Stimulated activated CD4-positive, alpha-beta T cell treated with anti-CD3 and anti-CD28 coated beads, Interleukin-2, amount 100 ng/mL, for 4 hours (primary cell): ENCODE results near the gene PHF5A.
"Not testable (repeated sequence)": the region's sequence is repeated elsewhere in the genome, so short reads cannot be mapped to it uniquely, and the experiment has no call there.

ENCODE experiments used
- DNase-seq: peaks from one replicate; pipeline ENCODE4 v3.0.0-alpha.2; 2020; ENCODE audit warnings: low read depth

Gene PHF5A

DNA sequence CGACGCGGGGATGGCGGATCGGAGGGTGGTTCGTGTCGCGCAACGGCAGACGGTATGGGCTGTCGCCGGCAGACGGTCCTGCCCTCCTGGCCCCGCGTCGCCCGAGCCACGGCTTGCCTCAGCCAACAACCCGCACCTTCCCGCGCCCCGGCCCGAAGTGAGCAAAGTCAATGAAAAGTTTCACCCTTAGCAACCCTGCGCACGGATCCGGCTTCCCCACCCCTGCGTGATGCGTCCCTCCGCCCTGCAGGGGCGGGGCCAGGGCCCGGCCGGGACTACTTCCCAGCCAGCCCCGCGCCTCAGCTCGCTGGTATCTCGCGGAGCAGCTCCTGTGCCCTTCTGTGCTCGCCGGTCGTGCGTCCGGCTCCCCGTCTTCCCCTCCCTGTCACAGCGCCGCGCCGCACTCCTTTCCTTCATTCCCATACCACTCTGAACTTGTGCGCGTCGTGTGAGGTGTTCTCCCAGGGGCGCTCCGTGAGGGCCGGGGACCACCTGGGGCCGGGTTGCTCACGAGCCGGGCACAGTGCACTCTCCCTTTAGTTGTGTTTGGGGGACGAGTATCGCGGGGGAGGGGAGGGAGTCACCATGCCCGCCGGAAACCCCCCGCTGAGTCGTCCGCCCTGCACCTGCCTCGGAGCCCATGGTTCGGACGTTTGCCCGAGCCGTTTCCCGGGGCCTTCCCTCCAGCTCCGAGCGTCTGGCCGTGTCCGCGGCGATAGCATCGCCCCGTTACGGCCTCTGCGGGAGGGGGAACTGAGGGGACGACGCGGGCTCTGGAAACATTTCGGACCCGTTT, 21.7 kb downstream of the PHF5A start, which contains the start of gene TOB2:
Gene TOB2 (minus strand): TSS at position 163 of the 796 bp plus-strand sequence. CDS start 9,456 bp downstream, outside the sequence.
- DNase-seq = peak; percentile 90

DNA sequence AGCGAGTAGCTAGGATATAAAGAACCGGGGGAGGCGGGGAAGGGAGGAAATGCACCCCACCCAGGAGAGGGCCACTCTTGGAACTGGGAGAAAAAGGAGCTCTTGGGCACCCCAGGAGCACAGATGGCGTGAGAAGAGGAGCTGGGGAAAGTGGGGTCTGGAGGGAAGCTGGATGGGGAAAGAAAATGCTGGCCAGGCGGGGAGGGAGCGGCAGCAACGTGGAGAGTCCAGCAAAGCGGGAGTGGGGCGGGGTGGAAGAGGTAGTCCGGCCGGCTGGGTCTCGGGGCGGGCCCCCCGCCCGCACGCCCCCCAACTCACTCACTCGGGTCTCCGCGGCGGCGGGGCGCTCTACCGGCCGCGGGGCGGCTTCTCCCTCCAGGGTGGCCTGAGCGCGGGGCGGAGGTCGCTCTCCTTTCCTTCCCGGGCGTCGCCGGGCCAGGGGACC, 22.4 kb downstream of the PHF5A start:
- no peak for DNase-seq

DNA sequence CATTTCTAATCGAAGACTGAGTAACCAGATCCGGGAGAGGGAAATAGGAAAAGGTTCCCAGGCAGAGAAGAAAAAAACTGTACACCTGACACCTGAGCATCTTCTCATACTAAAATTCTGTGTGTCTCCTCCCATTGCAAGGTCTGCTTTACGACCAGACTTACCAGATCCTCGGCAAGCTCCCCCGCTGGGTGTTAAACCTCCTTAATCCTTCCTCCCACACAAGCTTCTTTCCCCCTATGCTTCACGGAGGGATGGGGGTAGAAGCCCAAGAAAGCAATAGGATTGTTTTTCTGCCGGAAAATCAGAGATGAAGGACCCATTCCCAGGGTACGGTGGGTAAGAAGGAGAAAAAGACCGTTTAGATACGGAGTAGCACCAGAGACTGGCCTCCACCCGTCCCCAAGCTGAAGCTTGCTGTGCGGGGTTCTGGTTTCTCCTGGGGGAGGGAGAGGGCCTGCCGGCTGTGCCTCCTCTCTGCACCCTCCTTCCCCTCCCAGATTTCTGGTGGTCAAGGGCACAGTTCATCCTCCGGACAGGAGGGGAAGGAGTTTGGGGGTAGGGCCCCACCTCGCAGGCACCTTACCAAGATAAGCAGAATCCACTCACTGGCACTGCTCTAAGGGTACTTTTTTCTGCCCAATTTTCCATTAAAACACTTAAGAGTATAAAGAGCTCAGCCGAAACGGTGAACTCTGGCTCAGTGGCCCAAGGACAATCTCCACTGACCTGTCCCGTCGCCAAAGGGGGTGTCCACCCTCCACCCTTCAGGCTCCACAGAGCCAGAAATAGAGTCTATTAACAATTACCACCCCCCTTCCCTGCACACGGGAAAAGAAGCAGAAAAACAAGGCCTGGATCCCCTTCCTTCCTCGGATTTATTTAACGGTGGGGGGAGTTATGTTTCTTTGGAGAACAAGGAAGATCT, 23.1 kb downstream of the PHF5A start:
- peak; percentile 3 for DNase-seq

DNA sequence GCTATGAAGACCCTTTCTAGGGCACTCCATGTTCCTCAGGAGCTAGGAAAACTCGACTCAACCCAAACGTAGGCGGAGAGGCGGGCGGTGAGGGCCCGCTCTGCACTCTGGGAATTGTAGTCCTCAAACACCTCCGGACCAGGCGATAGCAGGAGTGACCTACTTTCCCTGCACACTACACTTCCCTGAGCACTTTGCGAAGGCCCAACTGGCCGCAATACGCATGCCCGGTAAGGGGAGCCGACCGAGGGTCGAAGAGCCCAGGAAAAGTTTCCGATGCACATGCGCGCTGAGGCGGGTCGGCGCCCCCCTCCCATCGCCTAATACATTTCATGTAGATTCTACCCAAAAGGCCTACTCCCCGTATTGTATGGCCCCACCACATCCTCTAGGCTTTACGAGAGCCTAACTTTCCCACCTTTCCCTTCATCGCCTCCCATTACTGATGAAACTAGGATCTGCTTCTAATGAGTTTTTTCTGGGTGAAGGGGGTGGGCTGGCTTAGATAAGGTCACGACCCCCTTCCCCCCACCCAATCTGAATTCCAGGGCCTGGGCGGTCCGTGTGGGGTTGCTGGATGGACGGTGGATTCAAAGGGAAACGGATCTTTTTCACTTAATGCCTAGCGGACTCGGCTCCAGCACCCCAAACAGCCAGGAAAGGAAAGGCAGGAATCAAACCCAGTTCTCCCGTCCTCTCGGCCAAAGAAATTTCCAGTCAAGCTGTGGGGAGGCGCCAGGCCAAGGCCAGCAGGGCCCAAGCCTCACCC, 23.9 kb downstream of the PHF5A start:
- DNase-seq = peak; percentile 81

DNA sequence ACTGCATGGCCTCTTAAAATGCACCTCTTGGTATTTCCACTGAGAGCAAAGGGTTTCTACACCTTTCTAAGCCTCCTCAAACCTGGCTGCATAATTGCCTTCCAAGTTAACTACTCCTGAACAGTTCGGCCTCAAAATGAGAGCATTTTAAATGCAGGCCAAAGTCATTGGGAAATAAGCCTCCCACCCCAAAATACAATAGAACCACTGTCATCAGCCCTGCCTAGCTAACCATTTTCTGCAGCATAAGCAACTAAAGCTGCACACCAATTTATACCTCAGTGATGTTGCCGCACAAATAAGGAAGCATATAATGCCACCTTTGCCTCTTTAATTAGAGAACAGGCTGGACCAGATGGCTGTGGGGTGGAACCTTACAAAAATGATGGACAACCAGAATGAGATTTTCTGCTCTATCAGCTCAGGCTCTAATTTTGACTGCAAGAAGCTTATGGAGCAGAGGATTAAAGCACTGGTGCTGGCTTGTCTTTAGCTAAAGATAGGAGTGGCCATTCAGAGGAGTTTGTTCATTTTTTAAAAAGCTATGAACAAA, 26.2 kb downstream of the PHF5A start:
- DNase-seq = no peak

DNA sequence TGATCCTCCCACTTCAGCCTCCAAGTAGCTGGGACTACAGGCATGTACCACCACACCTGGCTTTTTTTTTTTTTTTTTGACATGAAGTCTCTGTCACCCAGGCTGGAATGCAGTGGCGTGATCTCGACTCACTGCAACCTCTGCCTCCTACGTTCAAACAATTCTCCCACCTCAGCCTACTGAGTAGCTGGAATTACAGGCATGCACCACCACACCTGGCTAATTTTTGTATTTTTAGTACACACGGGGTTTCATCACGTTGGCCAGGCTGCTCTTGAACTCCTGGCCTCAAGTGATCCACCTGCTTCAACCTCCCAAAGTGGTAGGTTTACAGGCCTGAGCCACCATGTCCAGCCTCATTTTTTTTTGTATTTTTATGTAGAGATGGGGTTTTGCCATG, 28.0 kb downstream of the PHF5A start:
- DNase-seq = not testable (repeated sequence)

DNA sequence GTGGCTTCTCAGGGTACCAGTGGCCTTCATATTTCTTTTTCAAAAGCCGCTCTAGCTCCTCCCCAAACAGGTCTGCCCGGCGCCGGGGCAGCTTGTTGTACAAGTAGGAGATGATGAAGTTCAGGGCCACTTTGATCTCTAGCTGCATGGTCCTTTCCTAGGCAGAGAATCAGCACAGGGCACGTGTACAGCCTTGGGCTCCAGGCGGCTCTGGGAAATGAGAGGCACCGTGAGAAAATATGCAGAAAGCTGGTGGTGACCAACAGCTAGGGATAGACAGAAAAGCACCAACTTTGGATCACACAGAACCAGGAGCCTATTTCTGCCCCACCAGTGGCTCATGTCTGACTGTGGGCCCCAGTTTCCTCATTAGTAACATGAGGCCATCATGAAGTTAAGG, 31.3 kb downstream of the PHF5A start:
- no peak for DNase-seq

DNA sequence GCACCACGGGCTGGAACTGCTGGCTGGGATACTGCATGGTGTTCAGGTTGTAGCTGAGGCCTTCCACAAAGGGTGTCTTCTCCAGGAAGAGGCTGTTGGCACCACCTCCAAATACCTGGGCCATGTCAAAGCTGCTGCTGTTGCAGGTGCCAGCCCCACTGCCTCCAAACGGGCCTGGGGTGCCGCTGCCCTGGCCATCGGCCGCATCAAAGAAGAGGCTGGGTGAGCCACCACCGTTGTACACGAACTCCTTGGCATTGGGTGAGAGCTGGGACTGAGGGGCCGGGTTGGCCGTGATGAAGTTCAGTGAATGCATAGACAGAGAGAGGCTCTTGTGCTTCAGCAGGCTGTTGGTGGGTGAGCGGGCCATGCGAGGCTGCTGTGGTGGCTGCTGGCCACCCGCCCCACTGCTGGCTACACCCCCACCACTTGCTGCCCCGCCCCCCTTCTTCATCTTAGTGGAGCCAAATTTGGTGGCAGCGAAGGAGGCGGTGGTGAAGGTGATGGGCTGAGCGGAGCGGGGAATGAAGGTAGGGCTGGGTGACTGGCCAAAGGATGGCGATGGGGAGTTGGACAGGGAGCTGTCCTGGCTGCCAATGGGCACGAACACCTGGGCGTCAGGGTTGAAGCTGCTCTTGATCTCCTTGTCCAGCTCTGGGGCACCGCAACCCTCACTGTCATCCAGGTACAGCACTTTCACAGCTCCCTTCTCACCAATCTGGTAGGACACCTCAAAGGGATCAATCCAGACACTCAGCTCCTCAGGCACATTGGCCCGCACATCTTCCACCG, 32.0 kb downstream of the PHF5A start:
- DNase-seq = no peak

DNA sequence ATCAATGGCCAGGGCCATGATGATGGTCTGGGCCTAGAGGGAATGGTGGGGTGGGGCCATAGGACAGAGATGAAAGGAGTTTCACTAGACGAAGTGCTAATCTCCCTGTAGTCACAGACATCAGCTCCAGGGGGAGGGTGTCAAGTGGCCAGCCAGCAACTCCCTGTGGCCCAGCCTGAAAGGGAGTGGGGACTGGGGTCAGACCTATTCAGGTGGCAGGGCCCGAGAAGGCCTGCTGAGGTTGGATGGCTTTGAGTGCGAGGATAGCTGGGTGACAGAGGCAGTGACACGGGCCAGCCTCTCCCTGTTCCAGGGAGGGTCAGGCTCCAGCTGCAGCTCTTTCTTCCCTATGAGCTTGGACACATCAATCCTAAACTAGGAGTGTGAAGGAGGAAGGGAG, 32.9 kb downstream of the PHF5A start:
- no peak for DNase-seq

DNA sequence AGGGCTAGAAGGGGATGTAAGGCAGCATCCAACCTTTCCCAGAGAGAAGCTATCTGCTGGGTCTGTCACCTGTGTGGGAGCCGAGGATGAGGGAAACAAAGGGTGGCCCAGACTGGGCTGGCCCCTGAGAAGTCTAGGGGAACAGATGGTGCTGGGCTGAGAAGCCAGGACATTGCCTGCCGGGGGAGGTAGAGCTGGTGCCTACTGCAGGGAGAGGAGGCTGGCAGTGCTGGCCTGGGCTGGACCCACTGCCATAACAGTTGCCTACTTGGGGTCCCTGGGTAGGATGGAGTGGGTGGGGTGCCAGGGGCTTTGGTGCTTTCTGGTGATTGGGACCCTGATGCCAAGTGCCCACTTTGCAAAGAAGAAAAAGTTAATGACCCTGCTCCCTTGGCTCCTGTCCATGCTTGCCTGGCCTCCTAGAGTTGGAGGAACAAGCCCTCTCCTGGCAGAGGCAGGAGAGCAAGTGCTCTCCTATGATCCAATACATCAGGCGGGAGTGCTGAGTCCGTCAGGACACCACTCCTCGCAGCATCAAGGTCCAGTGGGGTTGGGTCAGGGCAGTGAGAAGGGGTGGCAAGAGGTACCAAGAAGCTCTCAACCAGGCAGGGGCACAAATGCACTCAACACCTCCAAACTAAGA, 34.0 kb downstream of the PHF5A start:
- not testable (repeated sequence) for DNase-seq

DNA sequence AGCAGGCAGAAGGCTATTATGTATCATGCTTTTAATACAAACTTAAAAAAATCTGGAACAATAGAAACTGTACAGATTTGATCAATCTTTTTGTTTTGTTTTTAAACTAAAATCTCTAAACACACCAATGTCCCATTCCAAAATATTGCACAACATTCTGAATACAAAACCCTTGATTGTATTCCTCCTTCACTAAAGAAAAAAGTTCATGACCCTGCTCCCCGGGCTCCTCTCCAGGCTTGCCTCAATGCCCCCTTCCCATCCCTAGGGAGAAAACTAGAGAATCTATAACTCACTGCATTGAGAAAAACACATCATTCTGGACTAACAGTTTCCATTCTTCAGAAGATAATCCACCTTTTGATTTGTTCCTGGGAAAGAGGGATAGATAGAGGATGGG, 35.0 kb downstream of the PHF5A start:
- not testable (repeated sequence) for DNase-seq

DNA sequence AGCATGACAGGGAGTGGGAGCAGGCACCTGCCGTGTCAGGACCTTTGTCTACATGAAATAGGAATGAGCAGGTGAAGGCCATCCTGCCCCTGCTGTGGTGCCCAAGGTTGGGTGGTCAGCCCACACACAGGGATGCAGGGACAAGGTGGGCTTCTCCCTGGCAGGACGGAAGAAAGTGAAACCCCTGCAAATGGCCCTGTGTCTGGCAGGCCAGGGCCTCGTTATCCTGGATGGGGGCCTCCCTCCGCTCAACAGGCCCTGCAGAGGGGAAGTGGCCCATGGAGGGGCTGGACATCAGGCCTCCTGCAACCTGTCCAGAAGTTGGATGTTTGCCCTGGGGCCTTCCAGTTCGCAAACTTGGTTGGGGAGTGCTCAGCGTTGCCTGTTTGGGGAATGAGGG, 36.8 kb downstream of the PHF5A start:
- DNase-seq = no peak

DNA sequence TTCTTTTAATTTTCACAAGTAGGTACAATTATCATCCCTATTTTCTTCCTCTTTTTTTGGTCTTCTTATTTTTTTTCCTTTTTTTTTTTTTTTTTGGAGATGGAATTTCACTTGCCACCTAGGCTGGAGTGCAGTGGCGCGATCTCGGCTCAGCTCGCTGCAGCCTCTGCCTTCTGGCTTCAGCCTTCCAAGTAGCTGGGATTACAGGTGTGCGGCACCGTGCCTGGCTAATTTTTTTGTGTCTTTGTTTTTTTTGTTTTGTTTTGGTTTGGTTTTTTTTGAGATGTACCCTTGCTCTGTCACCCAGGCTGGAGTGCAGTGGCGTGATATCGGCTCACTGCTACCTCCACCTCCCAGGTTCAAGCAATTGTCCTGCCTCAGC, 38.5 kb downstream of the PHF5A start:
- DNase-seq = no peak

DNA sequence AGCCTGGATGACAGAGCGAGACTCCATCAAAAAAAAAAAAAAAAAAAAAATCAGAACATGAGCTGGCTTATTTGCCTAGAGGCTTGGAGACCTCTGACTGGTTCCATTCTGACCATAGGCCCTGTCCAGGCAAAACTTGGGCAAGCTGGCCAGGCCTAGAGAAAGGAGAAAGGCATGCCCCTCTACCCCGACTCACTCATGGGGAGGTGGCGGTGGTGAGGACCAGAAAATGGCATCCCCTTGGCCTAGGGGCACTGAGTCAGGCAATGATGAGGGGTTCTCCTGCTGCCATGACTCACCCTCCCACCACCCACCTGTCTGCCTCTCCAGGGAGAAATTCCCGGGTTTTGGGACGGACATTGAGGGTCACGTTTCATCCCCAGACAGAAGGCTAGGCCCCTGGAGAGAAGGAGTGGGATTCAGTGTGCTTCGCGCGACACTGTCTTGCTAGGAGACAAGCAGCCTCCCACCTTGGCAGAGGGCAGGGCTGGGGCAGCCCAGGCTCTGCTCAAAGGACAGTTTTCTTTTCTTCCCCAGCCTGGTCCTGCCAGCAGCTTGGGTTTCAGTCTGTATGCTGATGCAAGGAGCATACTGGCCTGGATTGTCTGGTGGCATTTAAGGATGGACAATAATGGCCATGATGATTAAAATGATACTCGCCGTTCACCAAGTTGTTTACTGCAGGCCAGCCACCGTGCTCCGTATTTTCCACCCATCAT, 39.1 kb downstream of the PHF5A start:
- DNase-seq = no peak

DNA sequence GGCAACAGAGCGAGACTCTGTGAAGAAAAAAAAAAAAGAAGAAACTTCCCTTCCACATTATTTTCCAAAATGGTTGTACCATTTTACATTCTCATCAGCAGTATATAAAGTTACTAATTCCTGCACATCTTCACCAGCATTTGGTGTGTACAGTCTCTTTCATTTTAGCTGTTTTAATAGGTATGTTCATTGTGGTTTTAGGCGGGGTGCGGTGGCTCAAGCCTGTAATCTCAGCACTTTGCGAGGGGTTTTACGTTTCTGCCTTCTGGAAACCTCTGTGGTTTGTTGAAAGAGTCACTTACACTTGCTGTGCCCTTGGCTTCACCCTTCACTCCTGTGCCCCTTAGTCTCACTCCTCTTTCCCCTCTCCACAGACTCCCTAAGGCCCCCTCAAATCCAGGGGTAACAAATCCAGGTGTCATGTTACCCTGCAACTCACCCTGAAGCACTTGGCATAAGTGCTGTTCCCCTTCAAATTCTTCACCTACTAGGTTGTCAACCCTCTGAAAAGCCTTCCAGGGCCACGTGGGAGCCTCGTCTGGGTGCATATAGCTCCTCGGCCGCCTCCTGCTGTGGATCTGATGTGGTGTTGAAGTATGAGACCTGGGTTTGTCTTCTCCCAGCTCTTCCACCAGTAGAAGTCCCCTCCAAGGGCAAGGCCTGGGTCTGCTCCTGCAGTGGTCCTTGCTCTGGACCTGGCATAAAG, 42.7 kb downstream of the PHF5A start:
- DNase-seq = no peak

DNA sequence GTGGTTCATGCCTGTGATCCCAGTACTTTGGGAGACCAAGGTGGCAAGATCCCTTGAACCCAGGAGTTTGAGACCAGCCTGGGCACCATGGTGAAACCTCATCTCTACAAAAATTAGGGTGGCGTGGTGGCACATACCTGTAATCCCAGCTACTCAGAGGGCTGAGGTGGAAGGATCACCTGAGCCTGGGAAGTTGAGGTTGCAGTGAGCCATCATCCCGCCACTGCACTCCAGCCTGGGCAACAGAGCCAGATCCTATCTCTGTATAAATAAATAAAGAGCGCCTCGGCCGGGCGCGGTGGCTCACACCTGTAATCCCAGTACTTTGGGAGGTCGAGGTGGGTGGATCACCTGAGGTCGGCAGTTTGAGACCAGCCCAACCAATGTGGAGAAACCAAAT, 49.8 kb downstream of the PHF5A start:
- DNase-seq = no peak

DNA sequence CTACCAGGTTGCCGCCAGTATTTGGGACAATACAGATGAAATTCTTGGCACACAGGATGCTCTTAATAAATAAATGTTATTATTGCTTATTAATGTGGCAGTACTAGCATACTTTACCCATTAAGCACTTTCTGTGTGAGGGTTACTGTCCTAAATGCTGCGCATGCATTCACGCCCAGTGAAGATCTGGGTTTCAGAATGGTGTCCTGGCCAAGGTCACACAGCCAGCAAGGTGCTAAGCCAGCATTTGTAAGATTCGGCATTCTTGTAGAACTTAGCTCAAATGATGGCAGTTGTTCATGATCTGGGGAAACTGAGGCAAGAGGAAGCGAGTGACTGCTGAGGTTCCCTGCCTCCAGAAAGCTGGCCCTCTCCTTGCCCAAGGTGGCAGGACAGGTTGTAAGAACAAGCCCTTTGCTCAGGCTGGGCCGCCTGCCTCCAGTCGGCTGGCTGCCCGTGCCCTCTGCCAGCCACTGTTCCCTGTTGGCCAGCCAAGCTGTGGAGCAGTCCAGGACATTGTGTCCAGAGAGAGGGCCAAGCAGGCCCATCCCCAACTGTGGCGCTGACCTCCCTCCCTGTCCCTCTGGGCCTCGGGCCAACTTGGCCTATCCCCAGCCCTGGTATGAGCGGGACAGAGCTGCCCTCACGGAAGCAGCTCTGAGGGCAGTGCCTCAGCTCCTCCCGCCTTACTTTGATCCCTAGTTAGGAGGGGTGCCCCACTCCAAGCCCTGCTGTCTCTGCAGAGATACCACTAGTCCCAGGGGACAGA, 50.7 kb downstream of the PHF5A start:
- DNase-seq = no peak

DNA sequence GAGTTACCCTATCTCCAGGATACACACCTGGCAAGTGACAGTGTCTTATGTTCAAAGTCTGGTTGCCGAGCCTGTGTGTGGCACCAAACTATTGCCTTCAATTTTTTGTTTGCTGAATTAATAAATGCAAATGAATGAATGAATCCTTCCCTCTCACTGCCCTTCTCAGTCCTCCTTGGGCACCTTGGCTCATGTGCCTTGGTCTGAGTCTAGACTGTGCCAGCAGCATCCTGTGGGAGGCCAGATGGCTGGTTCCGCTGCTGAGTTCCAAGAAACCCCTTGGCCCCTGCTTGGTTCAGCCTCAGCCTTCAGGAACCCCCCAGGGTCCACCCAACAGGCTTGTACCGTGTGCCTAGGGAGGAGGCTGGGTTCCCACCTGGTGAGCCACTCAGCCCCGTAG, 52.9 kb downstream of the PHF5A start:
- no peak for DNase-seq
